AG10803 (cell line): ENCODE measurements around the gene TMEM222.

ENCODE experiments used
- DNase-seq: peaks from one replicate; pipeline ENCODE4 v3.0.0; 2010; ENCODE audit warnings: low read depth
- H3K4me3 ChIP-seq: 2 replicates; pipeline ENCODE4 v1.5.1; 2011; ENCODE audit warnings: mild to moderate bottlenecking, low read length, control low read depth
- CTCF ChIP-seq: conservative IDR thresholded peaks from 2 replicates; pipeline ENCODE4 v1.5.1; 2011; ENCODE audit warnings: mild to moderate bottlenecking, low read length, control low read depth, inconsistent platforms

Gene TMEM222

GRCh38 chr1:27364696-27365371 lies 42.9 kb downstream of the TMEM222 start:
- DNase-seq = no peak
- TF ChIP-seq CTCF = no peak
- H3K4me3 ChIP-seq = peak overlapping the region; percentile 63

- DNase-seq = peak; percentile 87
- TF ChIP-seq CTCF = no peak
- H3K4me3 ChIP-seq = peak overlapping the region; percentile 77
Observed at GRCh38 chr1:27365372-27366112, 43.6 kb downstream of the TMEM222 start.

- peak; percentile 63 for DNase-seq
- TF ChIP-seq CTCF = no peak
- H3K4me3 ChIP-seq = peak overlapping the region; percentile 77
Observed at GRCh38 chr1:27366113-27366410, 44.1 kb downstream of the TMEM222 start.

- peak; percentile 76 for DNase-seq
- H3K4me3 ChIP-seq = peak within 1 kb of the TSS; percentile 77
- peak; percentile 20; the same call in 1 of the 2 replicates for TF ChIP-seq CTCF
Observed at GRCh38 chr1:27366411-27367159, 44.6 kb downstream of the TMEM222 start, which contains the start of gene MAP3K6. TSS of gene MAP3K6 (minus strand) at chr1:27366961. CDS start at chr1:27366597, 364 bp downstream.

- DNase-seq = no peak
- TF ChIP-seq CTCF = no peak
- peak overlapping the region; percentile 65 for H3K4me3 ChIP-seq
Observed at GRCh38 chr1:27367160-27367650, 45.2 kb downstream of the TMEM222 start.

- no peak overlapping the region for H3K4me3 ChIP-seq
- peak; percentile 36 for TF ChIP-seq CTCF
- peak; percentile 25 for DNase-seq
Observed at GRCh38 chr1:27368869-27369582, 47.1 kb downstream of the TMEM222 start.
